ENCODE measurements around the gene RABGAP1L. TPM values are rescaled to one million over a fixed set of nuclear protein-coding genes. Genes with fewer than 3 reads are reported as not detected.
A peak's percentile ranks its signal among the peaks of the same experiment; 100 is the strongest.

RABGAP1L gene
- total and polyA plus RNA-seq, 10 of the 15 experiments (the other 5 are each of a cell fraction or from before 2014, with no cell fraction given) = 5.8 to 194 (median 113) TPM

GRCh38 chr1:174995916-174996315, 836.6 kb downstream of the RABGAP1L start:
- Histone ChIP-seq H3K4me3 (no peak overlapping the region), H3K36me3 (ENCODE audit: control insufficient read depth in 2 of 2, insufficient read depth in 2 of 2, low read length in 1 of 2) (peaks cover 0 to 6% of the 10 kb centered on the region in 2 experiments; a peak in 2 of 4 replicates), H3K9me3 (replicated peaks; ENCODE audit: control insufficient read depth, insufficient read depth, low read length) (no peaks in the 10 kb centered on the region), H3K27me3 (replicated peaks in 1 of 2; ENCODE audit: control insufficient read depth in 2 of 2, insufficient read depth in 2 of 2, low read length in 1 of 2) (no peaks in the 10 kb centered on the region), H2AFZ (ENCODE audit: control insufficient read depth, low read depth, low read length) (no peak overlapping the region), H3K27ac (ENCODE audit: control insufficient read depth, insufficient read depth) (no peak overlapping the region), H4K20me1 (ENCODE audit: control insufficient read depth, insufficient read depth) (no peaks in the 10 kb centered on the region), H3K9ac (ENCODE audit: control insufficient read depth, insufficient read depth, low read length) (no peak overlapping the region), H3K79me2 (ENCODE audit: control insufficient read depth, insufficient read depth, low read length) (peaks cover 20% of the 10 kb centered on the region), H3K4me2 (ENCODE audit: control insufficient read depth, insufficient read depth) (no peak overlapping the region), H3K4me1 (ENCODE audit: control insufficient read depth, insufficient read depth, low read length) (no peaks in the 10 kb centered on the region; the same call in 1 of the 2 replicates)
- DNase-seq (ENCODE audit: low read depth, low spot score) (no peak), ATAC-seq (no peak), FAIRE-seq (no peak)
- no TSS peak for BruUV-seq (replicated peaks)
- POLR2A ChIA-PET = no interaction called here
- SMC1A ChIA-PET (ENCODE audit: uncharacterized antibody, unreplicated experiment) = interaction anchor here (1.0 to 6.5 kb wide), 6 partner anchors 13 to 196 kb away, joined by 3 to 89 read pairs (median 3); no protein-coding TSS in a partner anchor
- RAD21 ChIA-PET (ENCODE audit: unreplicated experiment) = interaction anchor here (0.7 to 1.4 kb wide), 5 partner anchors 10 to 32 kb away, joined by 3 to 4 read pairs (median 3); no protein-coding TSS in a partner anchor
- in situ Hi-C loops (cut with MboI) = loop anchor here (5.0 to 10.0 kb wide), 2 partner anchors 224 to 731 kb away; no protein-coding TSS in a partner anchor
- 100% methylated on average over 1 of the region's 1 CpG for WGBS (ENCODE audit: insufficient coverage, insufficient replicate concordance, low lambda C conversion rate, missing lambda C conversion rate)
- CTCF ChIA-PET = interaction anchor here (1.2 to 5.2 kb wide), 4 partner anchors 11 to 230 kb away, joined by 3 to 54 read pairs (median 4); no protein-coding TSS in a partner anchor
- TF ChIP-seq SMAD1 (IDR thresholded peaks at IDR 0.05; ENCODE audit: low read depth, partially characterized antibody) (no peak), SIN3A (IDR thresholded peaks at IDR 0.05; ENCODE audit: low read depth, low read length) (no peak), NR2F1 (conservative IDR thresholded peaks at IDR 0.05) (no peak), BHLHE40 (IDR thresholded peaks at IDR 0.05; ENCODE audit: borderline replicate concordance in 1 of 2, low read depth in 2 of 2, low read length in 1 of 2) (no peak)
- intact Hi-C loops (cut with micrococcal nuclease; ENCODE audit: unreplicated experiment) = loop anchor here (5.0 to 10.0 kb wide), 4 partner anchors 209 to 1171 kb away; partner anchors contain the start of genes CENPL, DARS2 and RABGAP1L

GRCh38 chr1:174996476-174996875, 837.2 kb downstream of the RABGAP1L start:
- peaks cover 25% of the 10 kb centered on the region for H3K79me2 ChIP-seq (ENCODE audit: control insufficient read depth, insufficient read depth, low read length)
- intact Hi-C loops (cut with micrococcal nuclease; ENCODE audit: unreplicated experiment) = loop anchor here (5.0 to 10.0 kb wide), 4 partner anchors 209 to 1172 kb away; partner anchors contain the start of genes CENPL, DARS2 and RABGAP1L
- RAD21 ChIA-PET (ENCODE audit: unreplicated experiment) = interaction anchor here (0.7 to 4.3 kb wide), 6 partner anchors 16 to 122 kb away, joined by 3 to 26 read pairs (median 6); no protein-coding TSS in a partner anchor
- no peak overlapping the region for H3K9ac ChIP-seq (ENCODE audit: control insufficient read depth, insufficient read depth, low read length)
- TF ChIP-seq CHD4 (IDR thresholded peaks at IDR 0.05) = no peak
- no peak for TF ChIP-seq ATF7 (IDR thresholded peaks at IDR 0.05; ENCODE audit: low read depth)
- no peak for TF ChIP-seq BACH1 (IDR thresholded peaks at IDR 0.05; ENCODE audit: borderline replicate concordance)
- TF ChIP-seq JUNB (IDR thresholded peaks at IDR 0.05) = 0 out of 2 replicates have a peak, but pooled peaks have one; percentile 9
- no peak for TF ChIP-seq ASH2L (IDR thresholded peaks at IDR 0.05; ENCODE audit: borderline replicate concordance, low read depth)
- TF ChIP-seq ZNF274 (IDR thresholded peaks at IDR 0.05; ENCODE audit: insufficient read depth, insufficient read length) = no peak
- DNase-seq (ENCODE audit: low read depth, low spot score) = no peak
- no peak for FAIRE-seq
- no peak overlapping the region for H3K4me2 ChIP-seq (ENCODE audit: control insufficient read depth, insufficient read depth)
- SMC1A ChIA-PET (ENCODE audit: uncharacterized antibody, unreplicated experiment) = interaction anchor here (0.9 to 6.5 kb wide), 8 partner anchors 14 to 197 kb away, joined by 3 to 89 read pairs (median 3); no protein-coding TSS in a partner anchor
- POLR2A ChIA-PET = no interaction called here
- BruUV-seq (replicated peaks) = no TSS peak
- ATAC-seq = no peak
- no peaks in the 10 kb centered on the region for H4K20me1 ChIP-seq (ENCODE audit: control insufficient read depth, insufficient read depth)
- peaks cover 0 to 6% of the 10 kb centered on the region in 2 experiments; a peak in 2 of 4 replicates for H3K36me3 ChIP-seq (ENCODE audit: control insufficient read depth in 2 of 2, insufficient read depth in 2 of 2, low read length in 1 of 2)
- no peaks in the 10 kb centered on the region for H3K27me3 ChIP-seq (replicated peaks in 1 of 2; ENCODE audit: control insufficient read depth in 2 of 2, insufficient read depth in 2 of 2, low read length in 1 of 2)
- CTCF ChIA-PET = interaction anchor here (1.2 to 5.2 kb wide), 4 partner anchors 12 to 231 kb away, joined by 3 to 54 read pairs (median 18); no protein-coding TSS in a partner anchor
- H2AFZ ChIP-seq (ENCODE audit: control insufficient read depth, low read depth, low read length) = no peak overlapping the region
- in situ Hi-C loops (cut with MboI) = loop anchor here (5.0 to 10.0 kb wide), 2 partner anchors 224 to 732 kb away; no protein-coding TSS in a partner anchor
- H3K4me3 ChIP-seq = no peak overlapping the region
- no peaks in the 10 kb centered on the region for H3K9me3 ChIP-seq (replicated peaks; ENCODE audit: control insufficient read depth, insufficient read depth, low read length)
- H3K4me1 ChIP-seq (ENCODE audit: control insufficient read depth, insufficient read depth, low read length) = no peaks in the 10 kb centered on the region; the same call in 1 of the 2 replicates
- 10% methylated on average over 1 of the region's 1 CpG for WGBS (ENCODE audit: insufficient coverage, insufficient replicate concordance, low lambda C conversion rate, missing lambda C conversion rate)
- no peak overlapping the region for H3K27ac ChIP-seq (ENCODE audit: control insufficient read depth, insufficient read depth)

All from GM12878 (cell line).